GM20000 (cell line): ENCODE data around the gene ARHGAP8.

Experiments
- DNase-seq: peaks from one replicate; pipeline ENCODE4 v3.0.0; 2012; ENCODE audit warnings: low spot score
- TF ChIP-seq, protein P1 (sequence below): IDR thresholded peaks from 2 replicates; pipeline ENCODE4 v1.5.1; 2012; ENCODE audit warnings: mild to moderate bottlenecking, control low read depth; ENCODE audit errors: extremely low read depth, missing control alignments

Gene ARHGAP8

DNA sequence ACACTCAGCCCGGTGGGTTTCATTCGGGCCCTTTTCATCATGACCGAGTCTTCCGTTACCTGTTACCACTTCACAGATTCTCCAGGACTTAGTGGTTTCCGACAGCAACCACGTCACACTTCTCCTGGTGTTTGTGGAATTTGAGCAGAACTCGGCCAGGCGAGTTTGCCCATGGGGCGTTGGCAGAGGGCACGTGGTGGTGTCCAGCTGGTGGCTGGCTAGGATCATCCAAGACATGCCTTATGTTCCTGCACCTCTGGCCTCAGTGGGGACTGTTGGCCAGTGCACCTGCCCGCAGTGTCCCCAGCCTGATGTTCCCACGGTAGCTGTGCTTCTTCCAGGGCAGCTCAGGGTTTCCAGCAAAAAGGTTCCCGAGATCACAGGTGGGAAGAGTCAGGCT lies 87.3 kb downstream of the ARHGAP8 start:
- TF ChIP-seq, protein P1, sequence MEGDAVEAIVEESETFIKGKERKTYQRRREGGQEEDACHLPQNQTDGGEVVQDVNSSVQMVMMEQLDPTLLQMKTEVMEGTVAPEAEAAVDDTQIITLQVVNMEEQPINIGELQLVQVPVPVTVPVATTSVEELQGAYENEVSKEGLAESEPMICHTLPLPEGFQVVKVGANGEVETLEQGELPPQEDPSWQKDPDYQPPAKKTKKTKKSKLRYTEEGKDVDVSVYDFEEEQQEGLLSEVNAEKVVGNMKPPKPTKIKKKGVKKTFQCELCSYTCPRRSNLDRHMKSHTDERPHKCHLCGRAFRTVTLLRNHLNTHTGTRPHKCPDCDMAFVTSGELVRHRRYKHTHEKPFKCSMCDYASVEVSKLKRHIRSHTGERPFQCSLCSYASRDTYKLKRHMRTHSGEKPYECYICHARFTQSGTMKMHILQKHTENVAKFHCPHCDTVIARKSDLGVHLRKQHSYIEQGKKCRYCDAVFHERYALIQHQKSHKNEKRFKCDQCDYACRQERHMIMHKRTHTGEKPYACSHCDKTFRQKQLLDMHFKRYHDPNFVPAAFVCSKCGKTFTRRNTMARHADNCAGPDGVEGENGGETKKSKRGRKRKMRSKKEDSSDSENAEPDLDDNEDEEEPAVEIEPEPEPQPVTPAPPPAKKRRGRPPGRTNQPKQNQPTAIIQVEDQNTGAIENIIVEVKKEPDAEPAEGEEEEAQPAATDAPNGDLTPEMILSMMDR, result no peak
- no peak for DNase-seq

DNA sequence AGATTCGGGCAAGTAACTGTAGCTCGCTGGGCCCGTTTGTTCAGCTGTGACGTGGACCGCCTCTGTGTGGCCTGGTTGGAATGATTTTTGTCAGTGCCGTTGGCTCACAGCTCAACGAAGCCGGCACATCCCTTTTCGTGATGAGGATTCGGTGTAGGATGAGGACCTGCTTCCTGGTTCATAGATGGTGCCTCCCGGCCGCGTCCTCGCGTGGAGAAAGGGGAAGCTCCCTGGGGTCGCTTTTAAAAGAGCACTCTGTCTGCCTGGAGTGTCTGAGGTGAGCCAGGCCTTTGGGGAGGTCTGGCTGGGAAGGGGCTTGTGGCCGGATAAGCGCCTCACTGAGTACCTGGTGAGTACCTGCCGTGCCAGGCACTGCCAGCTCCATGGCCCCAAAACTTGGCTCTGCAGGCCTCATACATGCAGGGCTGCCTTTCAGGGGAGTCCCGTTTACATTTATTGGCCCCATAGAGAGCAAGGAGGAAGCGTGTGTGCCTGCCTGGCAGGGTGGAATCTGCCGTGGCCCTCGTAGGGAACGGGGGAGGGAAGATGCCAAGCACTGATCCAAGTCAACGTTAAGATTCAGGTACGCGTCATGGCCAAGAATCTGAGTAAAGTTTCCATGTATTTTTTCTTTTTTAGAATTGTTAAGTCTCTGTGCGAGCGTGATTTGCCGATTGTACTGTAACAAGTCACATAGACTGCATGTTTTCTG lies 88.4 kb downstream of the ARHGAP8 start:
- TF ChIP-seq, protein P1, result no peak
- no peak for DNase-seq

DNA sequence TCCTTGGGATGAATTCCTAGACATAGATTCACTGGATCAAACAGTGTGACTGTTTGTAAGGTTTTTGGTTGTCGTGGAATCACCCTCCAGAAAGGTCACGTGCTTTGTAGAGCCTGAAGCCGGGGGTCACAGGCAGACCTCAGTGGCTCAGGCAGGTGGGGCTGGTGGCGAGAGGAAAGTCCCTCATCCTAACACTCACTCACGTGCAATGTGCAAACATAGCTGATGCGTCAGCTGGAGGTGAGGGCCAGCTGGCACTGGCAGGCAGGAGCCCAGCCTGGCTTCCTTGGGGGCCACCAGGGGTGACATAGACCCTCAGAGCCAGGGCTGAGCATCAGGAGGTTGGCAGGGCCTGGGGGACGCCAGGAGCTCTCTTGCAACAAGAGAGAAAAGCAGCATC lies 90.0 kb downstream of the ARHGAP8 start:
- DNase-seq, result no peak
- TF ChIP-seq, protein P1, result no peak

DNA sequence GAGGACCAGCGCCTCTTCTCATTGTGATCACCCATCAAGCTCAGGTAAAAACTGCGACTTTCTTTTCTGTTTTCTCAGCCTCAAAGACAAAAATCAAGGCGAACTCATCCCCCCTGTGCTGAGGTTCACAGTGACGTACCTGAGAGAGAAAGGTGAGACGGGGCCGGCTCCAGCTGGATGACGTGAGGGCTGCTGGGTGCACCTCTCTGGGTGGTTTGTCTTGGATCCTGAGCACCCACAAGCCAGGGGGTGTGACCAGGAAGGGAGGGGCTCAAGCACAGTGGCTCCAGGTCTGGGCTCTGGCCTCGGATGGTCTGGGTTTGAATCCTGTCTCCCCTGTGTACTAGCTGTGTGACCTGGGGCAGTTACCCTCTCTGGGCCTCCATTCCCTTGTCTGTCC lies 92.8 kb downstream of the ARHGAP8 start:
- TF ChIP-seq, protein P1, result no peak
- DNase-seq, result no peak

DNA sequence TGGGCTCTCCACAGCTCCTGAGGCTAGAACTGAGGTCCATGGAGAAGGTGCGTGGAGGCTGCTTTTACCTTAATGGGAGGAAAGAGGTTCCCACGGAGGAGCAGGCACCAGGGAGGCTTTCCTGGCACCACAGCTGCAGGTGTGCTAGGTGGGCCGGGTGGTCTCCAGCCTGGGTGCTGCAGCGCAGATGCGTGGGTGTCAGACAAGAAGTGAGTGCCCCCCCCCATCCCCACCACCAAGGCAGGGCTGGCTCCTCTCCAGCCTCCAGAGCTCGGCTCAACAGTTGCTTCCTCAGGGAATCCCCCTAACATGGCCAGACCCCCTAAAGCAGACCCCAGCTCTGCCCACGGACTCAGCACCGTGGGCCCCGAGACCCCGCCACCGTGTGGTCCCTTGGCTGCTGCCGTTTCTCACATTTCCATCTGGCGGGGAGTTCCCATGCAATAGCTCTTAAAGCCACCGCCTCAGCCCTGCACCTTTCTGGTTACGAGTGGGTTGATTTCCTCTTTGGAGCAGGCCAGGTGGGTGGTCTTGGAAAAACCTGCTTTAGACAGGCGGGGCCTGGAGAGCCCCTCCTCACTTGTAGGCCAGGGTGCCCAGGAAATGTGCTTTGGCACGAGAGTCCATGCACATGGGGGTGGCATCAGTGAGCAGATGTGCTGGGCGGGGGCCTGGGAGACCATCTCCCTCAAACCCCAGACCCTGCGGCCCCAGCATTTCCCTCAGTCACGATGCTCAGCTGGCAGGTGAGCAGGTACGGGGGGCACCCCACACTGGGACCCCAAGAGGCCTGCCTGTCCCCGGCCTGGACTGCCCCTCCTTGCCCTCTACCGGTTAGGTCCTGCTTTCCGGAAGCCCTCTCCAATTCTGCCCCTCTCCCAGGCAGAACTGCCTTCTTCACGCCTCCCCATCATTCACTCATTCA lies 93.7 kb downstream of the ARHGAP8 start:
- no peak for DNase-seq
- TF ChIP-seq, protein P1, result no peak

DNA sequence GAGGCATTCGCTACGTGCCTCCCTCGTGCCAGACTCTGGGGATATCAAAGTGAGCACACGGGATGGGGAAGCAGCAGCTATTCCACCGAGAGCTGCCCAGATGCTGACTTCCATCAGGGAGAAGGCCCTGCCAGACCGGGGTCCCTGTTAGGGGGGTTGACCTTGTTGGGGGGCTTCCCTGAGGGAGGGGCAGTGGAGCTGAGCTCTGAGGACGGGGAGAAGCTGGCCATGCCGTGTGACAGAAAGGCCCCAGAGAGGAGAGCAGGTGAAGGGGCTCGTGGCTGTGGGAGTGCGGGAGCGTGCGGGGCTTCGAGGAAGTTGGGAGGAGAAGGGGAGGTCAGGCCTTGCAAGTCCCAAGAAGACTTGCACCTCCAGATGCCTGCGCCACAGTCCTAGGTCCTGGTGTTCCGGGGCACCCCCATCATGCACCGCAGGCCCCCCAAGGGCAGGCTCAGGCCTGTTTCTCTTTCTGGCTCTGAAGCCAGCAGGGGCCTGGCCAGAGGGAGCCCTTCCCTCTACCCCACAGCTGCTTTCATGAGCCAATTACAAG lies 94.4 kb downstream of the ARHGAP8 start:
- TF ChIP-seq, protein P1, result no peak
- no peak for DNase-seq

DNA sequence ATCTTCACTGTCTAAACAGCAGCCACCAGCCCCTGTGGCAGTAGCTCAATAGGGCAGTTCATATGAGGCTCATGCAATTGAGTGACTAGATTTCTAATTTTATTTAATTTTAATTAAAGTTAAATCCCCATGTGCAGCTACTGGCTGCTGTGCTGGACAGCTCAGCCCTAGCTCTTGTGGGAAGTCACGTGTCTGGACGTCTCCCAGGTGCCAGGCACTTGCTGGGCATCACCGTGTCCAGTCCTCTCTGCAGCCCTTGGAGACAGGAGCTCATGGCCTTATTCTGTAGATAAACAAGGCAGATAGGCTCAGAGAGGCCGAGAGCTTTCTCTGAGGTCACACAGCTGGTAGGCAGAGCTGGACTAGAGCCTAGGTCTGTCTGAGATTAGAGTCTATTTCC lies 95.0 kb downstream of the ARHGAP8 start:
- DNase-seq, result no peak
- TF ChIP-seq, protein P1, result no peak
